Femur (tissue), 1 donor: Measurements from ENCODE around the gene AGAP1.

Source experiments
- DNase-seq: peaks from one replicate; pipeline ENCODE4 v3.0.0-alpha.2; 2017

The AGAP1 gene

GRCh38 chr2:235723371-235723770 lies 229.5 kb downstream of the AGAP1 start:
- no peak for DNase-seq

GRCh38 chr2:235723811-235724465 lies 230.1 kb downstream of the AGAP1 start:
- no peak for DNase-seq

GRCh38 chr2:235725016-235725489 lies 231.2 kb downstream of the AGAP1 start:
- DNase-seq, result peak; percentile 88

GRCh38 chr2:235725841-235726240 lies 232.0 kb downstream of the AGAP1 start:
- DNase-seq, result no peak

- DNase-seq, result no peak
Observed at GRCh38 chr2:235726554-235726953, 232.7 kb downstream of the AGAP1 start.

- no peak for DNase-seq
Observed at GRCh38 chr2:235727174-235727573, 233.3 kb downstream of the AGAP1 start.

GRCh38 chr2:235727891-235728799 lies 234.3 kb downstream of the AGAP1 start:
- no peak for DNase-seq

GRCh38 chr2:235728800-235729556 lies 235.1 kb downstream of the AGAP1 start:
- no peak for DNase-seq

- DNase-seq, result no peak
Observed at GRCh38 chr2:235729557-235729947, 235.7 kb downstream of the AGAP1 start.

- DNase-seq, result no peak
Observed at GRCh38 chr2:235730115-235730514, 236.3 kb downstream of the AGAP1 start.

GRCh38 chr2:235733761-235734160 lies 239.9 kb downstream of the AGAP1 start:
- no peak for DNase-seq

GRCh38 chr2:235734168-235734567 lies 240.3 kb downstream of the AGAP1 start:
- DNase-seq, result no peak

- DNase-seq, result no peak
Observed at GRCh38 chr2:235734688-235735231, 240.9 kb downstream of the AGAP1 start.

GRCh38 chr2:235737396-235737795 lies 243.6 kb downstream of the AGAP1 start:
- no peak for DNase-seq

- DNase-seq, result no peak
Observed at GRCh38 chr2:235737840-235738239, 244.0 kb downstream of the AGAP1 start.

- no peak for DNase-seq
Observed at GRCh38 chr2:235739704-235740415, 246.0 kb downstream of the AGAP1 start.

- no peak for DNase-seq
Observed at GRCh38 chr2:235740821-235741220, 247.0 kb downstream of the AGAP1 start.

GRCh38 chr2:235744161-235744560 lies 250.3 kb downstream of the AGAP1 start:
- DNase-seq, result no peak

- DNase-seq, result no peak
Observed at GRCh38 chr2:235745597-235745996, 251.8 kb downstream of the AGAP1 start.

GRCh38 chr2:235746257-235746934 lies 252.6 kb downstream of the AGAP1 start:
- peak; percentile 79 for DNase-seq

- DNase-seq, result no peak
Observed at GRCh38 chr2:235747001-235747785, 253.3 kb downstream of the AGAP1 start.
